ENCODE measurements around the gene ITGB2.

DNA sequence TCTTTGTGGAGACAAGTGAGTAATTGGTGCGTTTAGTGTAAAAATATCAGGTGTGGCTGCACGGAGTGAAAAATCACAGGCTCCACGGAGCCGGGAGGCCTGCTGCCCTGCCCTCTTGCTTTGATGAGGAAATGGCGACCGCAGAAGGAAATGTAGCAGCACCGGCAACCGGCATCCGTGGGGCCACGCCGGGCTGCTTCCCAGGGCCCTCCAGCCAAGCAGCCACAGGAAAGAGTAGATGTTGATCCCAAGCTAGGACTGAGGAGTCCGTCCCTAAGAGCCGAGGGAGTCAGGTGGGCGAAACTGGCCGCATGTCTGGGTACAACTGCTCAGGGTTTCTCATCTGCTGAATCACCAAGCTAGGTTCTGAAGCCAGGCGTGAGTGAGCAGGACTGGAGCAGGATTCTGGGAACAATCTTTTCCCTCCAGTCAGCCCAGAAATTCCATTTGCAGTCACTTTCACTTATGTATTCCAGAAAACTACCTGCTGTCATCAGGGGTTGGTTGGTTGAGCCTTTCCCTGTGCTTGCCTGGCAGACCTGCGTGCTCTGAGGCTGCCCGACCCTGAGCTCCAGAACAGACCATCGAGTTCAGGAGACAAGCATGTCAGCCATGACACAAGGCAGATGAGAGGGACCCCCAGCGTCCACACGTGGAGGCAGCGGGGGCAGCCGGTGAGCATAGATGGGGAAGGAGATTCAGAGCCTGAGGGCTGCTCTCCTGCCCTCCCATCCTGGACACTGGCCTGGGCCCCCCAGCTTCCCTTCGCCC lies 5.8 kb upstream of the ITGB2 start:
- TF ChIP-seq, protein P1, sequence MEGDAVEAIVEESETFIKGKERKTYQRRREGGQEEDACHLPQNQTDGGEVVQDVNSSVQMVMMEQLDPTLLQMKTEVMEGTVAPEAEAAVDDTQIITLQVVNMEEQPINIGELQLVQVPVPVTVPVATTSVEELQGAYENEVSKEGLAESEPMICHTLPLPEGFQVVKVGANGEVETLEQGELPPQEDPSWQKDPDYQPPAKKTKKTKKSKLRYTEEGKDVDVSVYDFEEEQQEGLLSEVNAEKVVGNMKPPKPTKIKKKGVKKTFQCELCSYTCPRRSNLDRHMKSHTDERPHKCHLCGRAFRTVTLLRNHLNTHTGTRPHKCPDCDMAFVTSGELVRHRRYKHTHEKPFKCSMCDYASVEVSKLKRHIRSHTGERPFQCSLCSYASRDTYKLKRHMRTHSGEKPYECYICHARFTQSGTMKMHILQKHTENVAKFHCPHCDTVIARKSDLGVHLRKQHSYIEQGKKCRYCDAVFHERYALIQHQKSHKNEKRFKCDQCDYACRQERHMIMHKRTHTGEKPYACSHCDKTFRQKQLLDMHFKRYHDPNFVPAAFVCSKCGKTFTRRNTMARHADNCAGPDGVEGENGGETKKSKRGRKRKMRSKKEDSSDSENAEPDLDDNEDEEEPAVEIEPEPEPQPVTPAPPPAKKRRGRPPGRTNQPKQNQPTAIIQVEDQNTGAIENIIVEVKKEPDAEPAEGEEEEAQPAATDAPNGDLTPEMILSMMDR (IDR thresholded peaks at IDR 0.05; ENCODE audit: low read length): no peak
- no peak for TF ChIP-seq EZH2 (IDR thresholded peaks at IDR 0.05; ENCODE audit: borderline replicate concordance, low read length)

All from OCI-LY1 (cell line).